ENCODE data around the gene KIZ.
A peak's percentile ranks its signal among the peaks of the same experiment; 100 is the strongest.

Gene KIZ, protein sequence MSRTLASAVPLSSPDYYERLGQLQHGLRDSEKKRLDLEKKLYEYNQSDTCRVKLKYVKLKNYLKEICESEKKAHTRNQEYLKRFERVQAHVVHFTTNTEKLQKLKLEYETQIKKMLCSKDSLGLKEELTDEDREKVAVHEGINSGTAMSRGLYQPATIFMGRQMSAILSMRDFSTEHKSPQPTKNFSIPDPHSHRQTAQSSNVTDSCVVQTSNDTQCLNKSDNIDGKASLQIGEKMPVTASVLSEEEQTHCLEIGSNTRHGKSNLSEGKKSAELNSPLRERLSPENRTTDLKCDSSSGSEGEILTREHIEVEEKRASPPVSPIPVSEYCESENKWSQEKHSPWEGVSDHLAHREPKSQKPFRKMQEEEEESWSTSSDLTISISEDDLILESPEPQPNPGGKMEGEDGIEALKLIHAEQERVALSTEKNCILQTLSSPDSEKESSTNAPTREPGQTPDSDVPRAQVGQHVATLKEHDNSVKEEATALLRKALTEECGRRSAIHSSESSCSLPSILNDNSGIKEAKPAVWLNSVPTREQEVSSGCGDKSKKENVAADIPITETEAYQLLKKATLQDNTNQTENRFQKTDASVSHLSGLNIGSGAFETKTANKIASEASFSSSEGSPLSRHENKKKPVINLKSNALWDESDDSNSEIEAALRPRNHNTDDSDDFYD

DNA sequence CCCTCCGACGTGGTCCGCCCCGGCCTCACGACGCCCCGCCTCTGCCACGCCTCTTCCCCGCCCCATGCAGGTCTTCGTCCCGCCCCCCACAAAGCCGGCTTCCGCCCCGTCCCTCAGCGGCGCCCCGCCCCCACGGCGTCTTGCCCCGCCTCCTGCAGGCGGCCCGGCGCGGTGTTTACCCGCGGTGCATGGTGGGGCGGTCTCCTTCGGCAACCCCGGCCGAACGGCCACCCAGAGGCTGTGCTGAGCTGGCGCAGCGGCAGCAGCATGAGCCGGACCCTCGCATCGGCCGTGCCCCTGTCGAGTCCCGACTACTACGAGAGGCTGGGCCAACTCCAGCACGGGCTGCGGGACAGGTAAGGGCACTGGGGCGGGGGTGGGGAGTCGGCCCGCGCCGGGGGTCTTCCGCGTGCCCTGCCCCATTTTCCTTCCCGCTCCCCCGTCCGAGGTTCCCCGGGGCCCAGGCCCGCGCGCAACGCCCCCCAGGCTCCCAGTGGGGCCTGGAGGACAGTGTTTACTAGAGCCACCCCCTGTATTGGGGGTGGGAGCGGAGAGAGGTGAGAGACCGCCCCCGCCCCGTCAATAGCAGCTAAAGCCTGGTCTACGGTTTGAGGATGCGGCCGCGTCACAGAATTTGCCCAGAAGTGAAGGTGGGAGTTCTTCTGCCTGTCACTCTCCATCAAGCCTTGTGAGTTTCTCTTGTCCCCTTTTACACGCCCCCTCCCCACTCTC, at the start of gene KIZ:
KIZ (plus strand) TSS at position 234 of the 732 bp plus-strand sequence; CDS start at position 268, 34 bp downstream.
- DNase-seq: peak; percentile 98

DNA sequence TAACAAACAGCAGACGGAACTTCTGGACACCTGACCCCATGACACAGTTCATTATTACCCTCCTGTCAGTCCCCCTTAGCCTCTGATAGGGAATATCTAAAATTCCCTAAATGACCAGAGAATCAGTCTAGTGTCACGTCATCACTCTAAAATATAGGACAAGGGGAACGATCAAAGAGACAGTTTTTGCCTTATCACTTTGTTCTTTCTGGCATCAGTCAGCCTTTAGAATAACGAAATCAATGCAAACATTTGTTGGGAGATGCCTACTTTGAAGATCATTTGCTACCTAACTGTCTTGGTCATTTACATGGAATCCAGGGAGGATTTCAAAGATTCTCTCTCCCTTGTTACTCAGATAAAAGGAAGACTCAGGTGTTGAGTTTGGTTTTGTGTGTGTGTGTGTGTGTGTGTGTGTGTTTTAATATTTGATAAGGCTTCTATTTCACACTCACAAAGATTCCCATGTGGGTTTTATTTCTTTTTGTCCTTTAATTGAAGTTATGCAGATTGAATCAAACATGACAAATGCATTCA, 48.0 kb upstream of the KIZ start:
- no peak for DNase-seq

DNA sequence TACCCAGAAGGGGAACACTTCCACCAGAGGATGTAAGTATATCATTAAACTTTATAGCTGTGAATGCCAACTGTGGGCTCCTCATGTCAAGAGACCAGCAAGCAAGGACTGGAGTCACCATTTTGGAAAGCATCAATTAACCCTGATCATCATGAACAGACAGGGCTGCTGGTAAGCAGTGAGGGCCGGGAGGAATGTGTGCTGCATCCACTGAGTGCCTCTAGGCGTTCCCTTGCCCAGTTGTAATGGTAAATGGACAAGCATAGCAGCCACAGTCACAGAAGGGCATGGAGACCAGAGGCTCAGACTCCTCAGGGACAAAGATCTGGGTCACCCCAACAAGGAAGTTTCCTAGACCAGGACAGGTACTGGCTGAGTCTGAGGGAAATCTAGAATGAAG, 43.3 kb upstream of the KIZ start:
- no peak for DNase-seq

DNA sequence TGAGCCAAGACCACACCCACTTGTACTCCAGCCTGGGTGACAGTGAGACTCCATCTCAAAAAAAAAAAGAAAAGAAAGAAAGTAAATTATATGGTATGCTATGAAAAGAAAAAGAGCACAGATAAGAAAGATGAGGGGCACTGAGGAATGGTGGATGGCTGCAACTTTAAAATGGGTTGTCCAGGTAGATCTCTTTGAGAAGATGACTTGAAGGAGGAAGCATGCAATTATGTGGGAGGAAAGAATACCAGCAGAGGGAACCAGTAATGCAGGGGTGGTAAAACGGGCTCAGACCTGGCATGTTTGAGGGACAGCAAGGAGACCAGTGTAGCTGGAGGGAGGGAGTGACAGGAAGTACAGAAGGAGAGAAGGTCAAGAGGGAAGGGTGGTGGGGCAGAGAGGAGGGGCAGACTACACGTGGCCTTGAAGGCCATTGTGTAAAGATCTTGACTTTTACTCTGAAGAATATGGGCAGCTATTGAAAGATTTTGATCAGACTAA, 42.0 kb upstream of the KIZ start:
- DNase-seq: no peak

DNA sequence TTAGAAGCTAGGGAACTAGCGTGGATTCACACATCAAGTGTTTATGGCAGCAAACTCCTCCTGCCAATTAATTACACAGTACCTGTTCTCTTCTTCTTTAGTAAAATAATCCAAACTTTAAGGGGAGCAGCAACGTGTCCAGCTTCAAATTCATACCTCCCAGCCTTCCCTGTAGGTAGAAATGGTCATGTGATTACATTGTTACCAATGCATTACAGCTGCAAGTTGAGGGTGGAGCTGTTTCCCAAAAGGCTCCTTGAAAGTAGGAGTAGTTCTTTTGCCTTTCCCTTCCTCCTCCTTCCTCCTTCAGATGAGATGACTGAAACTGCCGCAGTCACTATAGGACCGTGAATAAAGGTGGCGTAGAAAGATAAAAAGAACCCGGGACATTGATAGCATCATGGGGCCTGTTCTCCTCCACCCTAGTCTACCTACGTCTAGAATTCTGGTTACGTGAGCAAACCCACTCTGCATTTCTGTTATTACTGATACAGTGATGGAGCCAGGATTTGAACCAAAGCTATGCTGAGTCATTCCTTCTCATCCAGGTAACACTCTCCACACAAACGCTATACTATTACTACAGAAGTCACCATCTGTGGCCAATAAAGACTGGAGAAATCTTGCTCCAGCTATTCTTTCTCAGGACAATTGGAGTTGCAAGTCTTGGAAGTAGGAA, 37.9 kb upstream of the KIZ start:
- DNase-seq: no peak

DNA sequence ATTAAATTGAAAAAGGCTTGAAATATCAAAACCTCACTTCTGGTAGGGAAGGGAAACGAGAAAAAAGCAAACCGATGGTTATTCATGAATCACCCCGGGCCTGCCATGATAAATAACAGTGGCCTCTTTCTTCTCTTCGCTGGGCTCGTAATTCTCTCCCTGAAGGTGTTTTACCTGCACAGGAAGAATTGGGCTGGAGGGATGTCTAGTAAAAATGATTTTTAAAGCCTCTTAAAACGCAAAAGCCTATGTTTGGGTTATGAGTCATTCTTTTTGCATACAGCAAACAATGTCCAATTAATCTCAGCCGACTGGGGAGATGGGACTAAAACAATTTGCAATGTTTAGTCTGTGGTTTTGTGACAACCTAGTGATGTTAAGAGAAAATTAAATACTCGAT, 36.5 kb upstream of the KIZ start:
- DNase-seq: no peak

DNA sequence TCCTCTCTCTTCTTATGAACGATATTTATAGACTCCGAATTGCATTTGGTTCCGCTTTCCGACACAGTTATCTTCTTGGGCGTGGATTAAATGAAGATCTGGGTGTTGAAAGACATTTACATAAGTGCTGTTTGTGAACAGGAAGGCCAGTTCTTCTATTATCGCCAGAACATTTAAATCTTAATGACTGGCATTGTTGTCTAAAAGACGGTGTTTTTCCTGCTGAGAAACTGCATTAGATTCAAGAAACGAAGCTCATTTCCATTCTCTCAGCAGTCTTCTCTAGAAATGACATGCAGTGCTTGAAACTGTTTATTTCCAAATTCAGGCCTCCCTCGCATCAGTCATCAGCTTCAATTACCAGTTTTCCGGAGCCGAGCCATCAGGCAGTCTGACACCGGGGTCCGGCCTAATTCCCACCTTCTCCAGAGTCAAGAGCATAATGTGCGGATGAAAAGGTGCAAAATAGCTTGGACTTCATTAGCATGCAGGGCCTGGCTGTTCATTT, 35.7 kb upstream of the KIZ start:
- no peak for DNase-seq

DNA sequence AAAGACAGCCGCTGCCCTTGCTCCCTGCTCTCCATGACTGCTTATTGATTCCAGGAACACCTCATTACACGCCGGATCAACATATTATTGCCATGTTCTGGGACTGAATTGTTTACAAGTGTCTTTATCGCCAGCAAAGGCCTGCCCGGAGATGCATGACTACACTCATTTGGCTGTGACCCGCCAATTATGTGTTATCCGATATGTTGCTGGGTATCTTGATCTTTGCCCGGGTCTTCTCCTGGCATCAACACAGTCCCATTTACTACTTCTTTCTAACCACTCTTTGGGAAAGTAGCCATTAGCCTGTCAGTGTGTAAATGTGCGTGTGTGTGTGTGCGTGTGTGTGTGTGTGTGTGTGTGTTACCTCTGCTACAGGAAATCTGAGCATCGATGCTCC, 35.2 kb upstream of the KIZ start:
- no peak for DNase-seq

DNA sequence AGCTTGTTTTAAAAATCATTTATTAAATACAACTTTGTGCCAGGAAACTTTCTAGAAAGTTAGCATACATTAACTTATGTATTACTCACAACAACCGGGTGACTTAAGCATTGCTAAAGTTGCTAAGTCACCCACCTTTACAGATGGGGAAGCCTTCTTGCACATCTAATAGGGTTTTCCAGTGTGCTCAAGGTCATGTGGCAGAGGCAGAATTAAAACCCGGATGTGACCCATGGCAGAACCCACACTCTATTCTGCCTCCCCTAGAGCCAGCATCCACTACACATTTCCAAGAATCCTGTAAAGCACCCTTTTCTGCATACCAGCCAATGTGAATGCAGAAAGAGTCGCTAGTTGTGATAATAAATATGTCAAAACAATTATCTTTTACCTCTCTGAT, 33.1 kb upstream of the KIZ start:
- DNase-seq: no peak

DNA sequence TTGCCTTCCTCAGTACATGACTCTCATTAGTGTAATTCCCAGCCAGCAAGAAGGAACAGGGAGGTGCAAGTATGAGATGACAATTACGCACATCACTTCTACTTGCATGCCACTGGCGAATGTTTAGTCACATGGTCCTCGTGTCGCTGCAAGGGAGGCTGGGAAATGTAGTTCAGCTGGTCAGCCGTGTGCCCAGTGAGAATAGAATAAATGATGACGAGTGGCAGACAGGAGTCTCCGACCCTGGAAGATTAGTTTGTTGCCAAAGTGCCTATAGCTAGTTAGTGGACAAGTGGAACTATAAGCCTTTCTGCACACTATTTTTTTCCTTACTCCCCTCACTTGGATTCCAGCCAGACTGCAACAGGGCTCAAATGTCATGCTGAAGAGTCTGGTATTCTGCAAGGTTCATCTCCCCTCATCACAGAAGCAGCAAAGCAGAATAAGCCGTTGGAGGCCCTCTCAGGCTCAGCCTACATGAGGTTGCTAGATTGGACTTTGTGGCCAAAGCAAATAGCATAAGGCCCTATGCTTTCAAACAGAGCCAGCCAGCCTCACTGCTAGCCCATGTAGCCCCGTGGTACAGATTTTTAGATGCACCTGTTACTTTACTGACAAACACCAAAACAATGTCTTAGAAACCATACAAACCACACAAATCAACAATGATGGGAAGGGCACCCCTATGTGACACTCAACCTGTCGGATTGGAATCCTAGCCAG, 29.4 kb upstream of the KIZ start:
- no peak for DNase-seq

DNA sequence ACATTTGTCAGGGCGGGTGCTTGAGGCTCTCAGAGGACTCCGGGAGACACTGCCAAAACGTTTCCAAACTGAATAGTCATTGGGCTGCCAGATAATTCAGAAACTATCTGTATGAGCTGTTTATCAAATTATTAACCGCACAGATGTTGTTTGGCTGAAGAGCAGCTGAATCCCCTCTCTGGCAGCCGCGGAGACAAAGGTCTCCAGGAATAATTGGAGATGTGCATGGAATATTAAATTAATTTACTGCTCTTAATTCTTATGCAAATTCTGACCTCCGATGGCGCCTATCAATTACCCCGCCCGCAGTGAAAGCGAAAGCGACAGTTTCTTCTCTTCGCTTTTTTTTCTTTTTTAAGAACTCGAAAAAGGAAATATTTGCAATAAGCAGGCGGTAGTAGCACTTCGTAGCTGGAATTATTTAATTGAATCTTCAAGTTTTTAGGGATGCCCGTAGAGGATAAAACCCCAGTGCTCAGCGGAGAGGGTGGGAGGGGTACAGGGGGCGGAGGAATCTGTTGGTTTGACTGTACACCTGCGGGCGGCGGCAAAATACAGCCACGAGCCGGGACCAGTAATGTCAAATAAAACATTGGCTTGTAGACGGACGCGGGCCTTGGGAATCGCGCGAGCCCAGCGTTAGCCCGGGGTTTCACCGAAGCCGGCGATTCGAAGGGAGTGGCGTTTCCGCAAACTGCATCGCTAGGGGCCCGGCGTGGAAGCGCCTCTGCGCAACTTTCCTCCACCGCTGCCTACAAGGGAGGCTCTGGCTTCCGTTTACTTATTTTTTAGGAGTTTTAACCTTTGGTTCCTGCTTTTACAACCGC, 25.9 kb upstream of the KIZ start:
- peak; percentile 43 to 59 for DNase-seq

DNA sequence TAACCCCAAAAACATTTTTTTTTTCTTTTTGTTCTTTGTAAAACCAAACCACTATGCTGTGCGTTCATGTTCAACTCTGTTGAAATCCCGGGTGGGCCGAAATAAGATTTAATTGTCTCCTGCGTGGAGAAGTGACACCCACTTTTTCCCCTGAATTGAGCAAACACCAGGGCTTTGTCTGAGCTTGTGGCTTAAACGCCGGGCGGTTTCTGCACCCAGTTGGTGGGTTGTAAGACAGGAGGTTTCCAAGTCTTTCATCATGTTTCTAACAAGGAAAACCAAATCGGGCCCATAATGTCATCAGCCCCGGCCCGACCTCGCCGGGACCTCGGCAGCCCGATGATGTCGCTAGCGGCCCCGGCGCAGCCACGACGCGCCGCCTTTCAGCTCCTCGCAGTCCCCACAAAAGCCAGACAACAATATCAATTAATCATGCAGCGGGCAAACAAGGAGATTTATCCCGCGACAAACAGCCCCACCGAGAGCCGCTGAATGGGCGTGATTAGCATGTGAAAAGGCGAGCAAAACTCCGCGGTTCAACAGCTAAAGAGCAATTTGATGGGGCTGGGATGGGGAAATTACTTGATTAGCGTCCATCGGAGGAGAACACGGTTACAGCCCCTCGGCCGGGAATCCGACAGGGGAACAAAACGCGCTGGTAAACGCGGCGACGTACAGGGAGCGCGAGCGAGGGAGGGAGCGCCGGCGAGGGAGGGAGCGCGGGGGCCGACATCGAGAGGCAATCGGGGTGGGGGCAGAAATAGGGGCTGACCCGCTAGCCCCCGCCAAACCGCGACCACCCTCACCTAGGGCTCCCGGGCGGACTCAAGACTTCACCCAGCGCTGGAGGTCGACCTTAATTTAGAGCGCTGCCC, 25.1 kb upstream of the KIZ start:
- no peak for DNase-seq

DNA sequence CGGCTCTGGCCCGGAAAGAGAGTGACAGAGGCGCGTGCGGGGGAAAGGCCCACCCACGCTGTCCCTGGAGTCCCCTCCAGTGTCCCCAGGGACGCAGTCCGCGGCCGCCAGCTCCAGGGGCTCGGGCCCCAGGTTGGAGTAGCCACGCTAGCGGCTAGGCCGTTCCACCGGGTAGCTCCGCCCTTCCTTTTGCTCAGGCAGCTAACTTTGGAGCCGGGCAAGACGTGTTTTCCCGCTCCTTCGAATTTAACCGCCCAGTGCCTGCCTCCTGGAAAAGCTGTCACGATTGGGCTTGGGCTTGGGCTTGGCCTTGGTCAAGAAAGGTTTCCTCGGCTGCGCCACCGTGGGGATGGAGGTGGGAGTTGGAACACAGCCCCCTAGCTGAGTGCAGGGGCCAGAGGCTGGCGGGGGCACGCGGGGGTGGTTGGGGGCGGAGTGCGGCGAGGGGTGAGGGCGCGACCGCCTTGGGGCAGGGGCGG, 24.4 kb upstream of the KIZ start:
- DNase-seq: no peak

DNA sequence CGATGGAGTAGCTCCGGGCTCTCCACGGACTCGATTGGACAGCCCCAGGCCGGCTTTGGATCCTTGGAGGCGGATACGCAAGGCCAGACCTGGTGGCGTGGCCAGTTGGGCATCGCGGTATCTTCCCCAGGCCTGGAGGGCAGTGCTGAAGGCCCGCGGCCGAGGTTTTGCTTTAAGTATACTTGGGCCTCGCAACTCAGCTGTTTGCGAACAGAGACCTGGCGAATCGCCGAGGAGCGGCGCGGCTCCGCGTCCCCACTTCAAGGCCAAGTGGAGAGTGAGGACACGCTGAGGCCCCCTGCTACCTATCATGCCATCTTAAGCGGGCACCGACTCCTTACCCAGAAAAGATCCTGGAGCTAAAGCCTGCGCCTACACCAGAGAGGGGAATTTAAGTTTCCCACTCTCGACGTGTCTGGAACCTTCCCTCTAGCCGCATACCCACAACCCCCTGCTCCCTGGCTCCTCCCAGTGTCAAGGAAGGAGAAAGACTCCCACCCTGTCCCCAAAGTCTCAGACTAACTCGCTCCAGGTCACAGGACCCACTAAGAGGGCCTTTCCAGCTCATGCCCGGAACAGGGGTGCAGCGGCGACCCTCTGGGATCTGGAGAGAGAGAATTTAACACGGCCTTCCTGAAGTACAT, 23.8 kb upstream of the KIZ start:
- DNase-seq: no peak

DNA sequence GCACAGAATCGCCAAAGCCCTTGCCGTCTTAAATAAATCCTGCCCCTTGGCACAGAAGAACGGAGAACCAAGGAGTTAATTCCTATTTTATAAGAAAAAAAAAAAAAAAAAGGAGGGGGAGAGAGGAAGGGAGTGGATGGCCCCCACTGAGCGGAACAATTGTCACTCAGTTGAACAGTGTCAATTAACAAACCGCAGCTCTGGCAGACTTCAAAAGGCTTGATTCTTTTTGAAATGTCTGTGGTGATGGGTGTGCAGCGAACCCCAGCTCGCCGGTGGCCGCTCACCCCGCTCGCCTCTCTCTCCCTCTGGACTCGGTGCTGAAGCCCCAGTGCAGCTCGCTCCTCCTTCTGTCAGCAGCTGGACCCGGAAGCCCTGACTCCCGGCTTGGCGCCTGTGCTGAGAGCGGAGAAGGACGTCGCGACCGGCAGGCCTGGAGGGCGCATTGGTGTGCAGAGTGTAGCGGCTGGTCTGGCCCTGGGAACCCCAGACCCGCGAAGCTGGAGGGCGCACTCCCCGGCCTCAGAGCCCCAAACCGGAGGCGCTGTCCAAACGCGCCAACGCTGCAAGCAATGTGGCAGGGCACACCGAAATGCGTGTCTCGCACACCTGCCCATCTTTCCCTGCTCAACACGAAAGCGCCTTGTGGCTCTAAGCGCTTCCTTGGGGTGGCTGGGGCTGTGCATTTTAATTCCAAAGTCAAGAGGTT, 23.1 kb upstream of the KIZ start:
- DNase-seq: no peak

DNA sequence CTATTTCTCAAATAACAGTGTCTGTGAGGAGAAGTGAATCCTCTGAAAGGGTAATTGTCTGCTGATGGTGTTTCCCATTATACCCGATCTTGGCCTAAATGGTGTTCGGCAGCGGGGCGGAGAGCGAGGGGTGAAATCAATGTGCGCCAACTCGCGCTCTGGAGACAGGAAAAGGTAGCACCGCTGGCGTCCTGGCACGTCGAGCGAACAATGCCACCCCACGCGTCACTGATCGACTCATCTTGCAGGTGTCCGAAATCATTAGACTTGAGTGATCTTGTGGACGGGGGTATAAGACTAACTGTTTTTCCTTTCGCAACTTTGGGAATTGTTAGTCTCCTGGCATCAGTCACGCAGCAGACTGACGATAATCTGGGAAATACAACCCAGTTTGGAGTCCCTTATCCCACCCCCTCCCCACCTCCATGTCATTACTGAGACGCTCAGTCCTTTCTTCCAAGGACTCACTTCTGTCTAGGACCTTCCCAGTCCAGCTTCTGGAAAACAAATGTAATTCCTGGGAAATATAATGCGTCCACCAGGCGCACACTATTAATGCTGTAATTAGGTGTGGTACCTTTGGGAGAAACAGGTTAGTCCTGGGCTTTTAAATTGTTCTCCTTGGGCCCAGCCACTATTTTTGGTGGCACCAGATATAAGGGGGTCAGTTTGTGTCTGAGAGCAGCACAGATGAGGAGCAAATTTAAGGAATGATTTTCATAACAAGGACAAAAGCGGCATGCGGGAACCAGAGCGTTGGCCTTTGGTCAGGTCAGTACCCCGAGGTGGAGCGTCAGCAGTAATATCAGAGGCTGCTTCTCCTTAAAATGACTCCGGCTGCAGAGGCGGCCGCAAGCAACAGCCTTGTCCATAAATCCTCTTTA, 22.1 kb upstream of the KIZ start:
- no peak for DNase-seq

DNA sequence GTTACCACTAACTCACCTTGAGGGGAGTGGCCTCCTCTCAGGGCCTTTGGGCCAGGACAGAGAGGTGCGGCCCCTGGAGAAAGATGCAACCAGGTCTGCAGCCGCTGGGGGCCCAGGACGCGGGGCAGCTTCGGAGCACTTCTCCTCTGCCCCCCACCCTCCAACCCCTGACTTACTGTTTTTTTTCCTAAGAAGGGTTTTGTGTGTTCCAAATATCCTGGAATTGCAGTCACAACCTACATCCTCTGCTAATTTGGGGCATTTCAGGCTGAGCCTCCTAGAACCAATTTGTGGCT, 21.5 kb upstream of the KIZ start:
- DNase-seq: no peak

DNA sequence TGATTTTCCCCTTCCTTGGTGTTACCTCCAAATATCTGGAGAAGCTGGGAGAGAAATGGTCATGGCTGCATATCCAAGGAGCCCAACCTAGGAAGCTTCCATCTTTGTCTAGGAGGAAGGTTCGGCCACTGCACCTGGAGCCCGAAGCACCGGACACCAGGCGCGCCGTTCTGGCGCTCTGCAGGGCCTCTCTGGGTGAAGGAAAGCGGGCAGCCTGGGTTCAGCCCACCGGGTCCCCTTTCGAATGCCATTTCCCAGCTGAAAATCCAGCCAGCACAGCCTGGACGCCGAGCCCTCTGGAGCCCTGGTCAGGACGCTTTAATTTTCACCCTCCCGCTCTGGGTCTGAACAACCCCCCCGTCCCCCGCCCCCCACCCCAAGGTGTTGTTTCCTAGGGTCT, 21.0 kb upstream of the KIZ start:
- no peak for DNase-seq
